ENCODE data around the gene USPL1. TPM values are rescaled to one million over a fixed set of nuclear protein-coding genes. Genes with fewer than 3 reads are reported as not detected.

USPL1 gene
- total and polyA plus RNA-seq, 2 of the 13 experiments (the other 11 are each of a cell fraction or from before 2014, with no cell fraction given), result 13.7 to 15.9 TPM

GRCh38 chr13:30620941-30621340, 3.2 kb downstream of the USPL1 start:
- Histone ChIP-seq H3K4me2 (ENCODE audit: low read depth, low read length) (no peak overlapping the region), H3K9ac (ENCODE audit: insufficient read depth, low read depth, low read length) (no peak overlapping the region), H3K27me3 (ENCODE audit: control insufficient read depth in 1 of 2, insufficient read depth in 2 of 2, low read length in 2 of 2) (no peaks in the 10 kb centered on the region; a peak in 1 of 5 replicates), H3K36me3 (replicated peaks in 1 of 2; ENCODE audit: control insufficient read depth in 1 of 2, insufficient read depth in 2 of 2, low read length in 2 of 2) (peaks cover 3 to 32% of the 10 kb centered on the region in 2 experiments), H3K9me3 (ENCODE audit: low read length) (no peaks in the 10 kb centered on the region), H3K4me1 (ENCODE audit: insufficient read depth, low read length) (peaks cover 20% of the 10 kb centered on the region), H2AFZ (ENCODE audit: low read length) (no peak overlapping the region), H3K4me3 (replicated peaks in 1 of 3; ENCODE audit: insufficient read depth in 1 of 3, low read depth in 2 of 3, low read length in 3 of 3) (no peak overlapping the region), H4K20me1 (ENCODE audit: insufficient read depth, low read length) (no peaks in the 10 kb centered on the region), H3K27ac (ENCODE audit: extremely low read length, insufficient read depth, low read length) (no peak overlapping the region), H3K79me2 (ENCODE audit: insufficient read depth, low read length) (peaks cover 74% of the 10 kb centered on the region)
- DNase-seq (ENCODE audit: low spot score), result no peak
- no TSS peak for BruUV-seq (replicated peaks)
- in situ Hi-C loops (cut with HindIII; ENCODE audit: extremely low pct_ligation_motif_present, low pct_unique_long_range_greater_than_20kb) (no loop called here), intact Hi-C loops (cut with micrococcal nuclease; ENCODE audit: unreplicated experiment) (no loop called here)
- FAIRE-seq, result no peak
- no peak for ATAC-seq
- TF ChIP-seq ZNF382 (CRISPR knock-in tag; IDR thresholded peaks at IDR 0.05; ENCODE audit: borderline replicate concordance) (no peak), DNMT1 (CRISPR knock-in tag; IDR thresholded peaks at IDR 0.05) (no peak), ZSCAN20 (CRISPR knock-in tag; IDR thresholded peaks at IDR 0.05; ENCODE audit: borderline replicate concordance) (no peak), ZSCAN22 (CRISPR knock-in tag; IDR thresholded peaks at IDR 0.05) (no peak), MBNL3 (CRISPR knock-in tag; conservative IDR thresholded peaks at IDR 0.05) (no peak), ZNF451 (CRISPR knock-in tag; IDR thresholded peaks at IDR 0.05) (no peak), CEBPB (IDR thresholded peaks at IDR 0.05; ENCODE audit: borderline replicate concordance, low read depth, low read length) (no peak), ZNF331 (CRISPR knock-in tag; IDR thresholded peaks at IDR 0.05) (no peak), U2AF1 (optimal IDR thresholded peaks at IDR 0.05; ENCODE audit: low read depth, low read length) (no peak), ZNF773 (CRISPR knock-in tag; IDR thresholded peaks at IDR 0.05; ENCODE audit: borderline replicate concordance) (no peak), MIER3 (CRISPR knock-in tag; IDR thresholded peaks at IDR 0.05; ENCODE audit: borderline replicate concordance) (no peak), ZFP37 (CRISPR knock-in tag; IDR thresholded peaks at IDR 0.05; ENCODE audit: borderline replicate concordance) (no peak), PRDM15 (CRISPR knock-in tag; IDR thresholded peaks at IDR 0.05) (no peak), CEBPG (CRISPR knock-in tag; IDR thresholded peaks at IDR 0.05) (no peak)
- TF ChIP-seq, protein P1, sequence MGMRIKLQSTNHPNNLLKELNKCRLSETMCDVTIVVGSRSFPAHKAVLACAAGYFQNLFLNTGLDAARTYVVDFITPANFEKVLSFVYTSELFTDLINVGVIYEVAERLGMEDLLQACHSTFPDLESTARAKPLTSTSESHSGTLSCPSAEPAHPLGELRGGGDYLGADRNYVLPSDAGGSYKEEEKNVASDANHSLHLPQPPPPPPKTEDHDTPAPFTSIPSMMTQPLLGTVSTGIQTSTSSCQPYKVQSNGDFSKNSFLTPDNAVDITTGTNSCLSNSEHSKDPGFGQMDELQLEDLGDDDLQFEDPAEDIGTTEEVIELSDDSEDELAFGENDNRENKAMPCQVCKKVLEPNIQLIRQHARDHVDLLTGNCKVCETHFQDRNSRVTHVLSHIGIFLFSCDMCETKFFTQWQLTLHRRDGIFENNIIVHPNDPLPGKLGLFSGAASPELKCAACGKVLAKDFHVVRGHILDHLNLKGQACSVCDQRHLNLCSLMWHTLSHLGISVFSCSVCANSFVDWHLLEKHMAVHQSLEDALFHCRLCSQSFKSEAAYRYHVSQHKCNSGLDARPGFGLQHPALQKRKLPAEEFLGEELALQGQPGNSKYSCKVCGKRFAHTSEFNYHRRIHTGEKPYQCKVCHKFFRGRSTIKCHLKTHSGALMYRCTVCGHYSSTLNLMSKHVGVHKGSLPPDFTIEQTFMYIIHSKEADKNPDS (CRISPR knock-in tag; IDR thresholded peaks at IDR 0.05), result no peak
- TF ChIP-seq, protein P2, sequence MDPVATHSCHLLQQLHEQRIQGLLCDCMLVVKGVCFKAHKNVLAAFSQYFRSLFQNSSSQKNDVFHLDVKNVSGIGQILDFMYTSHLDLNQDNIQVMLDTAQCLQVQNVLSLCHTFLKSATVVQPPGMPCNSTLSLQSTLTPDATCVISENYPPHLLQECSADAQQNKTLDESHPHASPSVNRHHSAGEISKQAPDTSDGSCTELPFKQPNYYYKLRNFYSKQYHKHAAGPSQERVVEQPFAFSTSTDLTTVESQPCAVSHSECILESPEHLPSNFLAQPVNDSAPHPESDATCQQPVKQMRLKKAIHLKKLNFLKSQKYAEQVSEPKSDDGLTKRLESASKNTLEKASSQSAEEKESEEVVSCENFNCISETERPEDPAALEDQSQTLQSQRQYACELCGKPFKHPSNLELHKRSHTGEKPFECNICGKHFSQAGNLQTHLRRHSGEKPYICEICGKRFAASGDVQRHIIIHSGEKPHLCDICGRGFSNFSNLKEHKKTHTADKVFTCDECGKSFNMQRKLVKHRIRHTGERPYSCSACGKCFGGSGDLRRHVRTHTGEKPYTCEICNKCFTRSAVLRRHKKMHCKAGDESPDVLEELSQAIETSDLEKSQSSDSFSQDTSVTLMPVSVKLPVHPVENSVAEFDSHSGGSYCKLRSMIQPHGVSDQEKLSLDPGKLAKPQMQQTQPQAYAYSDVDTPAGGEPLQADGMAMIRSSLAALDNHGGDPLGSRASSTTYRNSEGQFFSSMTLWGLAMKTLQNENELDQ (CRISPR knock-in tag; IDR thresholded peaks at IDR 0.05; ENCODE audit: borderline replicate concordance), result no peak
- TF ChIP-seq, protein P3, sequence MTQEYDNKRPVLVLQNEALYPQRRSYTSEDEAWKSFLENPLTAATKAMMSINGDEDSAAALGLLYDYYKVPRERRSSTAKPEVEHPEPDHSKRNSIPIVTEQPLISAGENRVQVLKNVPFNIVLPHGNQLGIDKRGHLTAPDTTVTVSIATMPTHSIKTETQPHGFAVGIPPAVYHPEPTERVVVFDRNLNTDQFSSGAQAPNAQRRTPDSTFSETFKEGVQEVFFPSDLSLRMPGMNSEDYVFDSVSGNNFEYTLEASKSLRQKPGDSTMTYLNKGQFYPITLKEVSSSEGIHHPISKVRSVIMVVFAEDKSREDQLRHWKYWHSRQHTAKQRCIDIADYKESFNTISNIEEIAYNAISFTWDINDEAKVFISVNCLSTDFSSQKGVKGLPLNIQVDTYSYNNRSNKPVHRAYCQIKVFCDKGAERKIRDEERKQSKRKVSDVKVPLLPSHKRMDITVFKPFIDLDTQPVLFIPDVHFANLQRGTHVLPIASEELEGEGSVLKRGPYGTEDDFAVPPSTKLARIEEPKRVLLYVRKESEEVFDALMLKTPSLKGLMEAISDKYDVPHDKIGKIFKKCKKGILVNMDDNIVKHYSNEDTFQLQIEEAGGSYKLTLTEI (CRISPR knock-in tag; conservative IDR thresholded peaks at IDR 0.05), result no peak
- 93% methylated on average over 3 of the region's 3 CpGs for WGBS (ENCODE audit: low lambda C conversion rate)
- ChIA-PET CTCF (ENCODE audit: low intra/inter-chr PET ratio, low total read pairs) (no interaction called here), POLR2A (no interaction called here)
